ENCODE data around the gene ZHX3. TPM values are rescaled to one million over a fixed set of nuclear protein-coding genes. Genes with fewer than 3 reads are reported as not detected.
"Not testable (repeated sequence)": the region's sequence is repeated elsewhere in the genome, so short reads cannot be mapped to it uniquely, and the experiment has no call there.

Gene ZHX3
- total RNA-seq, 1 donor from 2014 or later: 39.7 TPM

GRCh38 chr20:41139227-41140093 is 178.1 kb downstream of the ZHX3 start:
- no peak for ATAC-seq
- no peak for DNase-seq (ENCODE audit: low spot score)
- intact Hi-C loops (cut with DNase I): no loop called here

GRCh38 chr20:41138475-41139226 is 178.9 kb downstream of the ZHX3 start:
- intact Hi-C loops (cut with DNase I): no loop called here
- ATAC-seq: no peak
- no peak for DNase-seq (ENCODE audit: low spot score)

- DNase-seq (ENCODE audit: low spot score) (peak; percentile 90), ATAC-seq (peak; percentile 57)
- intact Hi-C loops (cut with DNase I): no loop called here
These were observed 179.7 kb downstream of the ZHX3 start for GRCh38 chr20:41137614-41138474.

- peak; percentile 85 for ATAC-seq
- intact Hi-C loops (cut with DNase I): no loop called here
These were observed 180.6 kb downstream of the ZHX3 start, which contains the start of gene PLCG1 for GRCh38 chr20:41136680-41137613. Gene PLCG1 (plus strand): TSS chr20:41137543. CDS start chr20:41137642, 99 bp downstream.

GRCh38 chr20:41135888-41136679 is 181.4 kb downstream of the ZHX3 start:
- intact Hi-C loops (cut with DNase I): no loop called here
- ATAC-seq: no peak
- DNase-seq (ENCODE audit: low spot score): no peak

More at GRCh38 chr20:41136680-41137613, 180.6 kb downstream of the ZHX3 start, which contains the start of gene PLCG1:
- DNase-seq (ENCODE audit: low spot score): peak; percentile 95

GRCh38 chr20:41135187-41135887 is 182.2 kb downstream of the ZHX3 start:
- ATAC-seq (no peak), DNase-seq (ENCODE audit: low spot score) (no peak)
- intact Hi-C loops (cut with DNase I): no loop called here

DNA sequence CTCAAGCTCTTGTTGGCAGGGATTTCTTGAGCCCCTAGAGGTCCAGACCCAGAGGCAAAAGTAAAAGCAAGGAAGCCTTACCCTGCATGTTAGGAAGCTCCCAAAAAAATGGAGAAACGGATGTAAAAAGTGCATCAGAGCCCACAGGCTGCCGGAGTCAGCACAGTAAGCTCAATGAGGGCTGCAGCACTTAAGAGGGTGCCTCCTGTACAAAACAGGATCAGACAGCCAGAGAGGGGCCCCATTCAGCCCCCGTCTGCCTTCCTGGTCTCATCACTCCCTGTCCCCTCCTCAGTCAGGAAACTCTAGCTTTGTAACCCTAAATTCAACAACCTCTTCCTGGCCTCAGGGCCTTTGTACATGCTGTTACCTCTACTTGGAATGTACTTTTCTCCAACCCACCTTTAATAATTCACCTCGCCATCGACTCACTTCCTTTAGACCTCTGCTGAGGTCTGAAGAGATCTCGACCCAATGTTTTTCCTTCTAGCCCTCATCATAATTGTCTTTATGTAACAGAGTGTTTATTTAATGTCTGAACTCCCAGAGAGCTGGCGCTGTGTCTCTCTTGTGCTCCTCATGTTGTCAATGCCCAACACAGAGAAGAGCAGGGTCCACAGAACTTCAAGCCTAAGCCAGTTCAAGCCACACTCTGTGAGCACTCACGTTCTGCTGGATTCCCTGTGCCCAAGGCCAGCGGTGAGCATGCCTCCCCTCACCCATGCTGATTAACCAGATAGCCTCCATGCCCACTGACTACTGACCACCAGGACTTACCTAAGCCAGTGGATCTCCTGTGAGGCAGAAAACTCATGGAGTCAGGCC is 183.0 kb downstream of the ZHX3 start:
- ATAC-seq: no peak
- no peak for DNase-seq (ENCODE audit: low spot score)

DNA sequence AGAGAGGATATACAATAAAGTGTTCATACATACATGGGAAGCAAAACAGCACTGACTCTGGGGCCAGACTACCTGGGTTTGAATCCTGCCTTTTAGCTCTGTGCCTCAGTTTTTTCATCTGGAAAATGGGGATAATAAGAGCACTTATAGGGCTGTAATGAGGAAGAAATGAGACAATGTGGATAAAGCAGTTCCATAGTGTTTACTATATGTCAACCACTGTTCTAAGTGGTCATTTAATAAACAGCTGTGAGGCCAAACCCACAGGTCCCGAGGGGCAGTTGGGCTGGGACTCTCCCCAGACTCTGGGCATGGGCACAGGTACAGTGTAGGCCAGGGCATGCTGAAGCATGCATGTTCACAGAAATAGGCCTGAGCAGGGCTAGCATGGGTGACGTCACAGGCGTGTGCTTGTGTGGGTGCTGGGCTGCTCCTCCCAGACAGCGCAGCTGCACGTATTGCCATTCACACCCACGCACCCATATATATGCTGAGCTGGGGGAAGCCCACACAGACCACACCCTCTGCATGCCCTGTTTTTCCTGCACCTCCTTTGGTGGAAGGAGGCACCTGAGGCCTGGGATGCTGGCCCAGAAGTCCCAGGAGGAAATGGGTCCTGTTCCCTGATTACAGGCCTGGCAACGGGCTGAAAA is 183.7 kb downstream of the ZHX3 start:
- DNase-seq (ENCODE audit: low spot score) (no peak), ATAC-seq (no peak)
- intact Hi-C loops (cut with DNase I): no loop called here

More for the DNA sequence above, 183.0 kb downstream of the ZHX3 start:
- intact Hi-C loops (cut with DNase I): no loop called here

DNA sequence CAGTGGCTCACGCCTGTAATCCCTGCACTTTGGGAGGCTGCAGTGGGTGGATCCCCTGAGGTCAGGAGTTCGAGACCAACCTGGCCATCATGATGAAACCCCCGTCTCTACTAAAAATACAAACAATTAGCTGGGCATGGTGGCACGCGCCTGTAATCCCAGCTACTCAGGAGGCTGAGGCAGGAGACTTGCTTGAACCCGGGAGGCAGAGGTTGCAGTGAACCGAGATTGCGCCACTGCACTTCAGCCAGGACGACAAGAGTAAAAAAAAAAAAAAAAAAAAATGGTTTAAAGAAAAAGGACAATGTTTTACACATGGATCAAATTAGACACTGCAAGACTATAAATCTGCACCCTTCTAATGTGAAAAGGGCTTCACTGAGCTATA is 185.1 kb downstream of the ZHX3 start:
- DNase-seq (ENCODE audit: low spot score); ATAC-seq; intact Hi-C loops (cut with DNase I): not testable (repeated sequence)

DNA sequence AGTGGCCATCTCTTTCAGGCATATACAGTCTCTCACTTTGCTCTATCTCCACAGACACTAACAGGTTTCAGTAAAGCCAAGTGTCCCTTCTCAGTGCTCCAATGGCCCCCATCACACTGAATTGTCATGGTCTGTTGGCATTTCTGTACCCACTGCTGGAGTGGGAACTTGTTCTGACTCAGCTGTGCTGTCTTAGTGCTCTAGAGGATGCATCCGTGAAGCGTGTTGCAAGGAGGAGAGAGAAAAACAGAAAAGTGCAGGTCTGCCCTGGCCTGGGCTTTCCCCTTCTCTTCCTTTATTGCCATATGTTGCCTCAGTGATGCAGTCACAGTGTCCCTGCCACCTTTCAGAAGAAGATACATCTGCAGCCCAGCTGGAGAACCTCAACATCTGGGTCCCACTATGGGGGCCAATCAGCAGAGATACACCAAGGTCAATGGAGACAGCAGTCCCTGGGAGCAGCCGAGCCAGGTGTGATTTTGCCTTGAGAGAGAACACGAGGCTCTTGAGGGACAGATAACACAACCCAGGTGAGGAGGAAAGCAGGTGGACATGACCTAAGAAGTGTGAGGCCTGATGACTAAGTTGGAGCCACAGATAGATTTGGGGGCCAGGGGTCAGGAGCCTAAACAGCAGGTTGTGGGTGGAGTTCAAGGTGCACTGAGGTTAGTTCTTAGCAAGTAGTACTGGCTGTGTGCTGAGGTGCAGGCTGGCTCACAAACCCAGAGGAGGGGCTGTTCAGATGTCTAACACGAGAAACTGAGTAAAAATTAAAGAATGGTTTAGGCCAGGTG is 185.7 kb downstream of the ZHX3 start:
- intact Hi-C loops (cut with DNase I): no loop called here
- no peak for DNase-seq (ENCODE audit: low spot score)
- ATAC-seq: no peak

Small RNA genes within 50 kb of the gene (microRNA-seq; reads per million reads assigned to microRNA genes)
- not detected for gene MIR6871

Other genes with a start within 250 kb of the ZHX3 start
- 148 TPM for gene PLCG1, start 180.2 kb downstream of the ZHX3 start, total RNA-seq
- gene LPIN3, start 23.1 kb upstream of the ZHX3 start, total RNA-seq: 12.9 TPM
- gene EMILIN3, start 49.1 kb upstream of the ZHX3 start, total RNA-seq: 9.9 TPM